SW 1271 (cell line): ENCODE results near the gene TADA3.

Experiments
- DNase-seq, 2 experiments: peaks; one replicate each; lab custom pipeline; 2025; lab: John Stamatoyannopoulos, UW

Gene TADA3

DNA sequence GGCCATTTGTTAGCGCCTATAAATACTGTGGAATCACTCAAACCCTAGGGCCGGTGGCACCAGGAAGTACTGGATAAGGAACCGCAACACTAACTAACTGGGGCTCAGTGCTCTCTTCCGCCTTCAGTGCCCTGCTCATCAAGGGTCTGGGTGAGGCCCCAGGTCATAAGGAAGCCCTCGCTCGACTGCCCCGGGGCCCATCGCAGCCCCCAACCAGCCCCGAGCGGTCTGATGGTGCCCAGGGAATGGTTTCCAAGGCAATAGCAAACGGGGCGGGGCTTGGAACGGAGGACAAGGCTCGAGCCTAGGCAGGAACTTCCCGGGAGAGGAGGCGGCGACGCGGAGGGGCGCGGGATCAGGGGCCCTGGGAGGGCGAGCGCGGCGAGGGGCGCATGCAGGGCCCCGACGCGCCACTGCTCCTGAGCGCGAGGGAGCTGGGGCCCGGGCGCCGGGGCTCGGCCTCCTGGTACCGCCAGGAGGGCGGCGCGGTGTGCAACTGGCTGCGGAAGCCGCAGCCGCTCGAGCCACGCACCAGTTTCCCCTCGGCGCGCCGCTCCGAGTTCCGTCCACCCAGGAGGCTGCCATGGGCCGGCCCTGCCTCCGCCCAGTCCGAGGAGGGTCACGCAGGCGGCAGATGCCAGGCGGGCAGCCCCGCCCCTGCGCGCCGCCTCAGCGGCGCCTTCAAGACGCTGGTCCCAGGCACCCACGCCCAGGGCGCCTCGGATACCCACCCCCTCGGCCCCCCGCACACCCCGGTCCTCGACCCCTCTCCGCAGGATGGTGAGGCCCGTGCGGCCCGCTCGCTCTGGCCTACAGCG is 17.6 kb upstream of the TADA3 start, which contains the start of gene TTLL3:
TSS of gene TTLL3 (plus strand) at position 648 of the 818 bp plus-strand sequence. CDS start 400 bp downstream, outside the sequence.
- DNase-seq = peak; percentile 32 to 71

DNA sequence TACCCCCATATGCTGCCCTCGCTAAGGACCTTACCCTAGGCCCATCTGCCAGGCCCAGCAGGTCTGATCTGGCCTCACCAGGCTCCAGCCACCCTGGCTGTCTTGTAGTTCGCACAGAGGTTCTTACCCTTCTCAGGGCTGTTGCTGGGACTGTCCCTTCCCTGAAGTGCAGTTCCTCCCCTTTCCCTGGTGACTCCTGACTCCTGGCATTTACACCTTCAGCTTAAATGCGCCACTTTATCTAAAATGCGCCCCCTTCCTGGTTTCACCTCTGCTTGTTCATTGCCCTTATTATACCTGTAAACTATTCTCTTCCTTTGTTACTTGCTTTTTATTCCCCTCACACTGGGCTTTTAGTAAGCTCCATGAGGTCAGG is 17.0 kb upstream of the TADA3 start:
- peak in 1 of 2 experiments; percentile 49 for DNase-seq

DNA sequence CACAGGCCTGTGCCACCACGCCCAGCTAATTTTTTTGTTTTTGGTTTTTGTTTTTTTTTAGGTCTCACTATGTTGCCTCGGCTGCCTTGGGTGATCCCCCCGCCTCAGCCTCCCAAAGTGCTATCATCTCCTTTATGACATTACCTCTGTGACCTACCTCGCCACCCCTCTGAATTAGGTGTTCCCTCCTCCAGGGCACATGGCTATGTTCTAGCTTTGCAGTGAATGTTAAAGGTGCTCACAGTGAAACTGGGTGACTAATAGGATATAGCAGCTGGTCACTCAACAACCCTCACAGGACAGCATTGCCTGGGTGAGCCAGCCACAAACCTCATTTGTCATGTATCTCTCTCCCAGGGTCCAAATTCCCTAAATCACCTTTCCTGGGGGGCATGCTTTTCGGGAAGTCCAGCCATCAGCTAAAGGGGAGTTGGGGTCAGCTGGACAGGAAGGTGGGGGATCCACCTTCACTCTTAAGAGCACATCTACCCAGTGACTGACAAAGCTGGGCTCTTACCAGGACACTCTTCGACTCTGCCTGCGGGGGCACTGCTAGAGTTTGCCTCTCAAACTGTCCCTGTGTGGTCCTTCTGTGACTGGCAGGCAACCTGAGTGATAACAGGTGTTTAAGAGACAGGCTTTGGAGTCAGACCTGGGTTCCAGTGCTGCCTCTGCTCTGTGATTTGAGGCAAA is 16.2 kb upstream of the TADA3 start:
- peak in 1 of 2 experiments; percentile 61 for DNase-seq

DNA sequence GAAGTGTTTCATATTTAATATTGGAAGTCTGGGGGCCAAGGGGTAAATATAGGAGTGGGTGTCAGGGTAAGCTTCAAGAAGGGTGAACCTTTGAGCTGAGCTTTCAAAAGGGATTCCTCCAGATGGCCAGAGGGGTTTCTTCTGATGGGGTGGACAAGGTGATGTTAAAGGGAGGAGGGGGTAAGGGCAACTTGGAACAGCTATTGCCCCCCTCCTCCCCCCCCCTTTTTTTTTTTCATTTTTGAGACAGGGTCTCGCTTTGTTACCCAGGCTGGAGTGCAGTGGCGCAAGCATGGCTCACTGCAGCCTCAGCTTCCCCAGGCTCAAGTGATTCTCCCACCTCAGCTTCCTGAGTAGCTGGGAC is 15.7 kb upstream of the TADA3 start:
- no peak for DNase-seq

DNA sequence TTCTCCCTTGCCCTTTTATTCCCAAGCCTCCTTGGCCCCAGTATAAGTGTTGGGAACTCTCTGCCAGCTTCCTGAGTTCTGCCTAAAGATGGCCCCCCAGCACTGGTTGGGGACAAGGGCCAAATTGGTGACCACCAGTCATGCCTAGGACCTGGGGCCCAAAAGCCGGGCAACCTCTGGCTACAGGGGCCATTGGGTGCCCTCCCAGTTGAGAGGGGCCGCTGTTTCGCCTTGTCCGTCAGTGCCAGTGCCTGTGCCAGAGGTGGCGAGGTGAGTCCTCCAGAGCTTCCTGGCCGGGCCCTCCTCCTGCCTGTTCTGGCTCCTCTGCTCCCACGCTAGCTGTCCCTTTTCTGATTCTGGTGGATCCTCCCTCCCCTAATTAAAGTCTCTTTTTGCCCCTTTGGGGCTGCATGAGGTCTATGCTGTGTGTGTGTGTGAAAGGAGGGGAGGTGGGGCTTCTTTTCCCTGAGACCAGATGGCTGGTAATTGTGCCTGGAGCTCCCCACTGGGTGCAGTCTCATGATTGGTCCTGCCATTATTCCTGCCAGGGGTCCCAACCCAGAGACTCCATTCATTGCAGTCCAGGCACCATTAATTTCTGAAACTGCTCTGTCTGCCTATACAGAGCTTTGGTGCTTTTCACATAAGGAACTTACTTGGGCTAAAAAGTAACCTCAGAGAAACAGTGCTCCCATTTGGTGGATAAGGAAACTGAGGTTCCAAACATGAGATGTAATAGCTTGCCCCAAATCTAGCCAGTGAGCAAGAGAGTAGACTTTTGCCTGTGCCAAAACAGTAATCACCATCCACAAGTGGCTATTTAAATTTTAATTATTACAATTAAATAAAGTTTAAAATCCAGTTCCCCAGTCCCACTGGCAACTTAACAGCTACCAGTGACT is 14.7 kb upstream of the TADA3 start:
- no peak for DNase-seq

DNA sequence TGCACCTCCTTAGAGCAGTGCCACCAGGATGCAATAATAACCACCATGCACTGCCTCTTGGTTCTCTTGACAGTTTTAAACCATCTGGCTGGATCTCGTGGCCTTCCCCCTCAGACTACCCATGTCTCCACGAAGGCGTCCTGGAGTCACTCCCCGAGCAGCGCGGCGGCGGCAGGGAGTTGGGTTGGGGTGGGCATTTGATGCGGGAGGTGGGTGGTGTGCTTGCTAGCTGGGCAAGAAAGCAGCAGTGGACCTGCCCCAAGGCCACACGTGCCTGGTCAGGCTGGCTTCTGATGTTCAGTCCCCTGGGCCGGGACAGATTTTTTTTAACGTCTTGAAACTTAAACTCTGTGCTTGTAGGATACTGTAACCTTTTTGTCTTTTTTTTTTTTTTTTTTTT is 13.9 kb upstream of the TADA3 start:
- no peak for DNase-seq

DNA sequence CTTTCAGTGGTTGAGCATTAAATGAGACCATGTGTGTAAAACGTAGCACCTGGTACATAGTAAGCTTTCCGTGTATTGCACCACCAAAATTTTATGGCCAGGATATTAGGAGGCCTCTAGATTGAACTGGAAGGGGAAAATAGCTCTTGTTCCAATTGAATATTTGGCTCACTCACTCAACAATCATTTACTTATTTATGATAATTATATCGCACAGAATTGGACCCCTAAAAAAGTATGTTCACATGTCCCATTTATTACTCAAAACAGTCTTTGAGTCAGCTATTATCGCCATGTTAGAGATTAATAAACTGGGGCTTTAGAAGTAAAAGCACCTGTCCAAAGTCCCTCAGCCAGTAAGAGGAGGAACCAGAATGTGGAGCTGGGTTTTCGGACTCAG is 12.7 kb upstream of the TADA3 start:
- no peak for DNase-seq

DNA sequence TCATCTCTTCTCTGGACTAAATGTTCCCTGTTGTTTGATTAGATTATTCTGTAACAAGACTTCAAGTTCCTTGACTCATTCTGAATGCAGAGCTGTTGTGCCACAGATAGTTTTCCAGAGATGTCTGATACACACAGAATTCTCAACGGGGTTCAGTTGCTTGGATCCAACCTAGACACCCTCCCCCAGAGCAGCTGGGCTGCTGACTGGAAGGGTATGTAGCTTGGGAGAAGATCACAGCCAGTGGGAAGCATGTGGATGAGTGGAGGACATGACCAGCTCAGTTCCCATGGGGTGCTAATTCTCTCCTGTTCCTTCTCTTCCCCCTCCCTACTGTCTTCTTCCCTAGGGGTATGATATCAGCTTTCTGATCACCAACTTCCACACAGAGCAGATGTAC is 11.2 kb upstream of the TADA3 start:
- no peak for DNase-seq

DNA sequence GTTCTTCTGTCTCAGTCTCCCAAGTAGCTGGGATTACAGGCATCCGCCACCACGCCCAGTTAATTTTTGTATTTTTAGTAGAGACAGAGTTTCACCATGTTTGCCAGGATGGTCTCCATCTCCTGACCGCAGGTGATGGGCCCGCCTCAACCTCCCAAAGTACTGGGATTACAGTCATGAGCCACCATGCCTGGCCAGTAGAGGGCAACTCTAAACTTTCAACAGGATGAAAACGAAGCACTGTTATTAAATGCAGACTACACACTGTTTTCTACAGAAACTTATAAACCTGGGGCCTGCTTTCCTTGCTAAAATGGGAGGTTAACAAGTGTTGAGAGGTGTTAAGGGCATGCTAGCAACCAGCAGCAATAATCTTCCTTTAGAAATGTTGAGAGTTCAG is 8.3 kb upstream of the TADA3 start:
- DNase-seq = peak in 1 of 2 experiments; percentile 26

DNA sequence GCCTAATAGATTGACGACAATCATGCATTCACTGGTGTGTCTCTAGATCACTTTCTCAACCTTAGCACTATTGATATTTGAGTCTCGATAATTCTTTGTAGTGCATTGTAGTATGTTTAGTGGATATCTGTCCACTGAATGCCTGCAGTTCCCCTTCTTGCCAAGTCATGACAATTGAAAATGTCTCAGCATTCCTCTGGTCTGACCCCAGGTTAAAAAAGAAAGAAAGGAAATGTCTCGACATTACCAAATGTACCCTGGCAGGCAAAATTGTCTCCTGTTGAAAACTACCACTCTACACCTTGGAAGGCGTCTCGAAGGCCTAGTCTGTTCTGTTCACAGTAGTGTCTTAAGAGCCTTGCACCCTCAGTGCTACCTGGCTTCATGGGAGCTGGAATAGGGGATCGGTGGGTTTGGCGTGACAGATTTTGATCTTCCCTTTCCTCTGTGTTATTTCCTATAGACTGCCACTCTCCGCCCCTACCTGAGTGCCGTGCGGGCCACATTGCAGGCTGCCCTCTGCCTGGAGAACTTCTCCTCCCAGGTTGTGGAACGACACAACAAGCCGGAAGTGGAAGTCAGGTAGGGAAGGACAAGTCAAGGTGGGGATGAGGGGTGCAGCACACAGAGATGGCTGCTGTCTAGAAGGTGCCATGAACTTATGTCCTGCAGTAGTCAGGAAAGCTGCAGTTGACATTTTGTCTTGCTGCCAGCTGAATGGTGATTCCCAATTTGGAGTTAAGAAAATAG is 5.1 kb upstream of the TADA3 start:
- DNase-seq = no peak

DNA sequence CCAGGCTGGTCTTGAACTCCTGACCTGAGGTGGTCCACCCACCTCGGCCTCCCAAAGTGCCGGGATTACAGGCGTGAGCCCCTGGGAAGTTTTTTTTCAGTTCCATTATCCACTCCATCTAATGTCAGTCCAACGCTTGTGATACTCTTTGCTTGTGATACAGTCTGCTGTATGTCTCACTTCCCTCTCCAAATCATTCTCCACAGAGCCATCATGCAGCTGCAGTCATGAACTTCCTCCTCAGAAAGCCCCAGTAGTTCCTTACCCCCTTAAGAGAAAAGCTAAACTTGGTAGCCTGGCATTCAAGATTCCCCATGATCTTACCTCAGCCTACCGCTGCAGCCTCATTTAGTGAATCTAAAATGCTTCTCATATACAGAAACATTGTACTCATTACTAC is 2.9 kb upstream of the TADA3 start:
- no peak for DNase-seq

DNA sequence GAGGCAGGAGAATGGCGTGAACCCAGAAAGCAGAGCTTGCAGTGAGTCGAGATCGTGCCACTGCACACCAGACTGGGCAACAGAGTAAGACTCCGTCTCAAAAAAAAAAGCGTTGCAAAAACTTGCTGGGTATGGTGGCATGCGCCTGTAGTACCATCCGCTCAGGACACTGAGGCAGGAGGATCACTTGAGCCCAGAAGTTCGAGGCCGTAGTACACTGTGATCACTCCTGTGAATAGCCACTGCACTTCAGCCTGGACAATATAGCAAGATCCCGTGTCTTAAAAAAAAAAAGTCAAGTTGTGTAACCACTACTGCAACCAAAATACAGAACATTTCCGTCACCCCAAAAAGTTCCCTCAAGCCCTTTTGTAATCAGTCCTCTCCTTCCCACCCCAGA is 2.1 kb upstream of the TADA3 start:
- no peak for DNase-seq

DNA sequence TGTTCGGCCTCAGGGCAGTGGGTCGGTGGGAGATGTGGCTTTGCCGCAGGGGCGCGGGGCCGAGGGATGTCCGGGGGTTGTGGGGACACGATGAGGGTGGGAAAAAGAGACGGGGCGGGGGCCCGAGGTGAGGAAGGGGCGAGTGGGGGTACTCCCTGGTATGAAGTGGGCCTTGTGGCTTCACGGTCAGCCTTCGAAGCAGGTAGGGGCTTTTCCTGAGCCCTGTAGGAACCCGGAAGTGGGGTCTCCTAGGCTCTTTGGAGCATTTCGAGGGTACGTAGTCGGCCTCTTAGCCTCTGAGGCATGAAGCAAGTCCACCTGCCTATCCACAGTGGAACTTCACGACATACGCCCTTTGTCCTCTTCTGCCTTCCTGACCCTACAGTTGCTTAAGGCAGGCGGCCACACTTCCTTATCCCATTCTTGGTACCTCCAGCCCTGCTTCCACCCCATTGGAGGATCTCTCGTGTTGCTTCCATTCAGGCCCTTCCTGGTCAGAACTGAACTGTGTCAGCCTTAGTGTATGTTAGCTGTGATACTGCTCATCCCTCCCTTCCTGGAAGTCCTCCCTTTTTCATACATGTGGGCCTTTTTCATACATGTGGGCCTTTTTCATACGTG is 998 bp upstream of the TADA3 start:
- DNase-seq = peak in 1 of 2 experiments; percentile 28

DNA sequence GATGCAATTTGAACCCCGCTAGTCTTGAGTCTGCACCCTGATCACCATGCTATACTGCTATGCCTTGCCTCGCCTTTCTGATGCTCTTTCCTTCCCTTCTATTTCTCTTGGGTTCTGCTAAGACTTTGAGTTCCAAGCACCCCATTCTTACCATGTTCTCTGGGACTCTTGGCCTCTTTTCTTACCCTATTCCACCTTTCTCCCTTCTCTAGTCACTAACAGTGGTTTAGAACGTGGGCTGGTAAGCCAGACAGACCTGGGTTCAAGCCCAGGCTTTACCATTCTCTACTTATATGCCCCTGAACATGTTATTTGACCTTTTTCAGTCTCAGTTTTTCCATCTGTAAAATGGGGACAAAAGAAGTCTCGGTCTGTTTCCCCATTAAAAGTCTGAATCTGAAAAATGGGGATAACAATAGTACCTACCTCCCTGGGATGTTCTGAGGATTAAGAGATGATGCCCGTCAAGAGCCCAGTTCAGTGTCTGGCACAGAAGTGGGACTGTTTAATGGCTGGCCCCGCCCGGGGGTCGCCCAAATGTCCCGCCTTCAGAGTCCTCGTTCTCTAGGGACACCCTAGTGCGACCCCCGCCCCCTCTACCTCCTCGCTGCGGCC is 376 bp downstream of the TADA3 start:
- DNase-seq = no peak

DNA sequence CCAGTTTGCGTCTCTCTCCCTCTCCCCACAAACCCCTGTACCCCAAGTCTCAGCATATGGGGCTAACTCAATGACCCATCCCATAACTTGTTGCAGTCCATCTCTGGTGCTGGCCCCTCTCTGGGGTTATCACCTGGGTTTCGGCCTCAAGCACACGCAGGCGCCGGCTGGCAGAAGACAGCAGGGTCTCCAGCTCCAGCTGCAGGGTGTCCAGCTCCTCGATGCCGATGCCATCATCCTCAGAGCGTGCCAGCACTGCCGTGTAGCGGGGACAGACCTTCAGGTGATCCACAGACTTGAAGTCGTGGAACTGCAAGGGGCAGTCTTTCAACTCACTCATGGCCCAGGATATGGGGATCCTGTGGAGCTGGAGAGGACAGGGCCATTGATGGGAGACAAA is 1.1 kb downstream of the TADA3 start:
- DNase-seq = no peak

DNA sequence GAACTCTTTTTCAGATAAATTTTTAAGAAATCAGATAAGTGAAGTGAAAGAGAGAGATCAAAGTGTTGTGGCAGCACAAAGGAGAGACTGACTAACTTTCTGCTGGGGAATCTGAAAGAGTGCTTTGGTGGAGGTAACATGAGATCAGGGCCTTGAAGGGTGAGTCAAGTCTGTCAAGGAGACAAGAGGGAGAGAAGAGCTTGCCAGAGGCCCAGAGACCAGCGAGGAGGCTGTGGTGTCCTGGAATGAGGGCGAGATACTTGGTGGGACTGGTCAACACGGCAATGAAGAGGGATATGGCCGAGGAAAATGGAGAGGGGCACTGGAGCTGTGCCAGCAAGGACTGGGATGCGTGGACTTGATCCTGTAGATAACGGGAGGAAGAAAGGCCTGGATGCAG is 4.6 kb downstream of the TADA3 start:
- DNase-seq = no peak

DNA sequence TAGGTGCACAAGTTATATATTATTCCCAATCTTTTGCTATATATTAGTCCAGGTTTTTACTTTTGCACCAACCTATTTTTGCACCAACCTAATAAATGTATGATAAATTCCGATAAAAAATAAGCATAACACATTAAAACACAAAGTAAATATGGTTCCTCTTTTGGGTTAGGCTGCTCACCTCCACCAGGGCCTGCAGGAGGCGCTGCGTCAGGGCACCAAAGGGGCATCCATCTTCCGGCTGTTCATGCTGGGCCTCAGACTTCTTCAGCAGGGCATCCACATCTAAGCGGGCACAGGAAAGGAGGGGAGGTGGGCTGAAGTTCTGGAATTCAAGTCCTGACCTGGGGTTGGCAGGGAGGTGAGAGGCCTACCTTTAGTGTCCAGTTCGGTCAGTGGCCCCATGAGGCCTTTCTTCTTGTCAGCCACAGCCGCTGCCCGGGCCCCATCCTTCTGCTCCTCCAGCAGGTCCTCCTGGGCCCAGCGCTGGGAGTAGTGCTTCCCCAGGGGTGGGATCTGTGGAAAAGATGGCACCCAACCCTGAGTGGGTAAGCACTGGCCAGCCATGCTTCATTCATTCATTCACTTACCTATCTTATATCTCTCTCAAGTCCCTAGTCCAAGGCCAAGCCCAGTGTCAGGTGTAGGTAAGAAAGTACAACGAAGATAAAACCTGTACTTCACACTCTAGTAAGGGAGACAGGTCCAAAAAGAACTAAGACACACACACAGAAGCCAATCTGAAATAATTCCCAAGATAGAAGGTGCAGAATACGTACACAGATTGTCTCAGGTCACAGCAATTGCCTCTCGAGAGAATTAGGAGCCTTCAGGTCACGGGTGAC is 5.2 kb downstream of the TADA3 start:
- DNase-seq = no peak

DNA sequence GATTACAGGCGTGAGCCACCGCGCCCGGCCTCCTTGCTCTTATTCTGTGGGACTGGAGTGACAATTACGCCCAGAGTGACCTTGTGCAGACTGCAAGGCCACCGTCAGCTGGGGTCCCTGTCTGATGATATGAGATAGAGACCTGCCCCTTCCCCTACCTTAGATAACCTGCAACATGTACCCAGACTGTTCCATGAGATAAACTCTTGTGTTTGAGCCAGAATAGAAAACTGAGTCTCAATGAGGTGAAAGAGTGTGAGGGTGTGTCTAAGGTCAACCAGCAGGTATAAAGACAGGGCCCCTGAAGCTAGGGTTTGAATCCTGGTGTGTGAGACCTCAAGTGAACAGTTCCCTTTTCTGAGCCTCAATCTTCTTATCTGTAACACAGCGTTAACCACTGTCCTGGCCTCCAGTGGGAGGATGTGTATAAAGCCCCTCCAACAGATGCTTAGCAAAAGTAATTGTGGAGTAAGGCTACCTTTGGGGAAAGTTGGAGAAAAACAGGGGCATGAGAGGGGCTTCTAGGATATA is 6.0 kb downstream of the TADA3 start:
- DNase-seq = no peak

DNA sequence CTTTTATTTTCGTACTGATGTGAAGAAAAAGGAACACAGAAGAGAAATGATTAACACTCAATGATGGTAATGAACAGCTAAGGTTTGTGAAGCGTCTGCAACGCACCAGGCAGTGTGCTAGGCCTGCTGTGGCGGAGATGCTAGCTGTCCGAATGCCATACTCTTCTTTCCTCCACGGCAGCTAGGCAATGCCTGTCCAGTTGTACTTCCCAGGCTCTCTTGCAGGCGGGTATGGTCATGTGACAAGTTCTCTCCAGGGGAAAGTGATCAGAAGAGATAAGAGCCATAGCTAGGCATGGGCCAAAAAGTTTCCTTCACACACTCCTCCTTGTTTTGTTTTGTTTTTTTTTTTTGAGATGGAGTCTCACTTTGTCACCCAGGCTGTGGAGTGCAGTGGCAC is 6.7 kb downstream of the TADA3 start:
- no peak for DNase-seq

DNA sequence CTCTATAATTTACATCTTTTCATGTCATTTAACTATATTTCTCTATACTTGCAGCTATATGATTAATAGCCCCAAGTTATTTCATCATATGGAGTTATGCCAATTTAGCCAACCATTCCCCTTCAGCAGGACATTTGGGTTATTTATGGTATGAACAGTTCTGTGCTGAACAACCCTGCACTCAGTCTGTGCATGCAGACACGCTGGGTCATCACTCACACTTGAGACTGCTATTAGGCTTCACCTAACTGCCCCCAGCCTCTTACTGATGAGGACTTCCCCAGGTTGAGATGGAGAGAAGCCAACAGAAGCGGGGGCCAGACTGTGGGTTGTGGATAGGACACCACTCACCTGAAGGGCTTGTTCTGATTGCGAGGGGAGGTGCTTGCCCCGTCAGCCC is 7.3 kb downstream of the TADA3 start:
- DNase-seq = no peak
